NB4 (cell line): Measurements from ENCODE around the gene TRMT6.

Experiments
- MAX ChIP-seq: IDR thresholded peaks from 2 replicates; pipeline ENCODE4 v1.6.1; 2011; ENCODE audit warnings: low read depth, low read length
- POLR2A ChIP-seq: IDR thresholded peaks from 2 replicates; pipeline ENCODE4 v1.6.1; 2011; ENCODE audit warnings: mild to moderate bottlenecking; ENCODE audit not compliant: insufficient read length; ENCODE audit errors: extremely low read depth
- TF ChIP-seq, protein P1 (sequence below): IDR thresholded peaks from one replicate; pipeline ENCODE4 v1.5.1; 2012; ENCODE audit warnings: low read depth, low read length

GRCh38 chr20:5974531-5974930 lies 24.2 kb upstream of the TRMT6 start:
- TF ChIP-seq POLR2A (no peak), MAX (no peak)
- TF ChIP-seq, protein P1, sequence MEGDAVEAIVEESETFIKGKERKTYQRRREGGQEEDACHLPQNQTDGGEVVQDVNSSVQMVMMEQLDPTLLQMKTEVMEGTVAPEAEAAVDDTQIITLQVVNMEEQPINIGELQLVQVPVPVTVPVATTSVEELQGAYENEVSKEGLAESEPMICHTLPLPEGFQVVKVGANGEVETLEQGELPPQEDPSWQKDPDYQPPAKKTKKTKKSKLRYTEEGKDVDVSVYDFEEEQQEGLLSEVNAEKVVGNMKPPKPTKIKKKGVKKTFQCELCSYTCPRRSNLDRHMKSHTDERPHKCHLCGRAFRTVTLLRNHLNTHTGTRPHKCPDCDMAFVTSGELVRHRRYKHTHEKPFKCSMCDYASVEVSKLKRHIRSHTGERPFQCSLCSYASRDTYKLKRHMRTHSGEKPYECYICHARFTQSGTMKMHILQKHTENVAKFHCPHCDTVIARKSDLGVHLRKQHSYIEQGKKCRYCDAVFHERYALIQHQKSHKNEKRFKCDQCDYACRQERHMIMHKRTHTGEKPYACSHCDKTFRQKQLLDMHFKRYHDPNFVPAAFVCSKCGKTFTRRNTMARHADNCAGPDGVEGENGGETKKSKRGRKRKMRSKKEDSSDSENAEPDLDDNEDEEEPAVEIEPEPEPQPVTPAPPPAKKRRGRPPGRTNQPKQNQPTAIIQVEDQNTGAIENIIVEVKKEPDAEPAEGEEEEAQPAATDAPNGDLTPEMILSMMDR = no peak
